ENCODE results near the gene CCPG1. TPM values are rescaled to one million over a fixed set of nuclear protein-coding genes. Genes with fewer than 3 reads are reported as not detected.

CCPG1 gene
- total RNA-seq, 2 experiments from 2014 or later = 9.2 to 32.6 TPM

DNA sequence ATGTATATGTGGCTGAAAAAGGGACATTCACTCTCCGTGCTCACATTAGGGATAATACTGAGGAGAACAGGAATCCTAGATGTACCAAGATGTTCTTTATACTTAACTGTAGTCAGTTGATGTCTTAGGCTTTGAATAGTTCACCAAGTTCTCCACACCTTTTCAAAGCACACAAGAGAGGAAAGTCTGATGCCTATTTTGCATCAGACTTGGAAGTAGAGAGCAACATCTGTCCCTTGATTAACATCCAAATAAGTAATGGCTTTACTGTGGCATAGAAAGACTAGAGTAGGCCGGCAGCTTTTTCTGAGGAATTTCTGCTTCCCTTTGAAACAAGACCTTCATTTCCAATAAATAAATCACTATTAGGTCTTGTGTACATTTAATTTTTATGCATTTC is 55.1 kb downstream of the CCPG1 start:
- TF ChIP-seq, protein P1, sequence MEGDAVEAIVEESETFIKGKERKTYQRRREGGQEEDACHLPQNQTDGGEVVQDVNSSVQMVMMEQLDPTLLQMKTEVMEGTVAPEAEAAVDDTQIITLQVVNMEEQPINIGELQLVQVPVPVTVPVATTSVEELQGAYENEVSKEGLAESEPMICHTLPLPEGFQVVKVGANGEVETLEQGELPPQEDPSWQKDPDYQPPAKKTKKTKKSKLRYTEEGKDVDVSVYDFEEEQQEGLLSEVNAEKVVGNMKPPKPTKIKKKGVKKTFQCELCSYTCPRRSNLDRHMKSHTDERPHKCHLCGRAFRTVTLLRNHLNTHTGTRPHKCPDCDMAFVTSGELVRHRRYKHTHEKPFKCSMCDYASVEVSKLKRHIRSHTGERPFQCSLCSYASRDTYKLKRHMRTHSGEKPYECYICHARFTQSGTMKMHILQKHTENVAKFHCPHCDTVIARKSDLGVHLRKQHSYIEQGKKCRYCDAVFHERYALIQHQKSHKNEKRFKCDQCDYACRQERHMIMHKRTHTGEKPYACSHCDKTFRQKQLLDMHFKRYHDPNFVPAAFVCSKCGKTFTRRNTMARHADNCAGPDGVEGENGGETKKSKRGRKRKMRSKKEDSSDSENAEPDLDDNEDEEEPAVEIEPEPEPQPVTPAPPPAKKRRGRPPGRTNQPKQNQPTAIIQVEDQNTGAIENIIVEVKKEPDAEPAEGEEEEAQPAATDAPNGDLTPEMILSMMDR (conservative IDR thresholded peaks at IDR 0.05; ENCODE audit: low read length) = no peak
- no peak for TF ChIP-seq EZH2phosphoT487 (IDR thresholded peaks at IDR 0.05; ENCODE audit: borderline replicate concordance, low read depth, low read length)
- H2AFZ ChIP-seq (ENCODE audit: low read length) = no peak overlapping the region
- POLR2A ChIA-PET = no interaction called here
- intact Hi-C loops (cut with micrococcal nuclease; ENCODE audit: unreplicated experiment) = no loop called here
- no peaks in the 10 kb centered on the region for H3K9me2 ChIP-seq (ENCODE audit: insufficient read depth, low read length)
- no peak overlapping the region for H3K4me3 ChIP-seq (ENCODE audit: low read depth, low read length, poor library complexity, severe bottlenecking)
- no peak overlapping the region for H3K27ac ChIP-seq (ENCODE audit: low read depth, low read length, poor library complexity, severe bottlenecking)
- H3K4me1 ChIP-seq (ENCODE audit: insufficient read depth, low read length, poor library complexity, severe bottlenecking) = no peaks in the 10 kb centered on the region
- no peak for DNase-seq (ENCODE audit: low spot score)
- no TSS peak for BruUV-seq (replicated peaks)
- H4K20me1 ChIP-seq (ENCODE audit: insufficient read depth, low read length) = no peaks in the 10 kb centered on the region
- CTCF ChIA-PET (ENCODE audit: unreplicated experiment) = no interaction called here
- no peaks in the 10 kb centered on the region for H3K9me3 ChIP-seq (ENCODE audit: low read length)
- H3K4me2 ChIP-seq (ENCODE audit: low read length) = no peak overlapping the region
- peaks cover 34% of the 10 kb centered on the region for H3K36me3 ChIP-seq (ENCODE audit: insufficient read depth, low read length)
- no peaks in the 10 kb centered on the region for H3K79me2 ChIP-seq (ENCODE audit: insufficient read depth, low read depth, low read length)

DNA sequence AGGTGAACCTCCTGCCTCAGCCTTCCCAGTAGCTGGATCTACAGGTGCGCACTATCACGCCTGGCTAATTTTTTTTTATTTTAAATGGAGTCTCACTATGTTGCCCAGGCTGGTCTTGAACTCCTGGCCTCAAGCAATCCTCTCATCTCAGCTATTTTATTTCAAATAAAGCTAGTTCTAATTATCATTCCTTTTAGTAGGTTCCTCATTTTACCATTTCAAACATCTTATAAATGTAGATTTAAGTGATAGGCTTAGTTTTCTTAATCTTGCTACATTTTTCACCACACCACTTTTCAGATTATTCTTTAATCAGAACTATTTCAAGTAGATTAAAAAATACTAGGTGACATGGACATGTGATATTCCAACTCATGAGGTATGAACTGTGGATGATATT is 58.9 kb downstream of the CCPG1 start:
- Histone ChIP-seq H3K27ac (ENCODE audit: low read depth, low read length, poor library complexity, severe bottlenecking) (no peak overlapping the region), H3K4me2 (ENCODE audit: low read length) (no peak overlapping the region), H3K4me1 (ENCODE audit: insufficient read depth, low read length, poor library complexity, severe bottlenecking) (no peaks in the 10 kb centered on the region), H2AFZ (ENCODE audit: low read length) (no peak overlapping the region), H3K36me3 (ENCODE audit: insufficient read depth, low read length) (peaks cover 19% of the 10 kb centered on the region), H3K79me2 (ENCODE audit: insufficient read depth, low read depth, low read length) (no peaks in the 10 kb centered on the region), H4K20me1 (ENCODE audit: insufficient read depth, low read length) (no peaks in the 10 kb centered on the region), H3K4me3 (ENCODE audit: low read depth, low read length, poor library complexity, severe bottlenecking) (no peak overlapping the region), H3K9me2 (ENCODE audit: insufficient read depth, low read length) (no peaks in the 10 kb centered on the region), H3K9me3 (ENCODE audit: low read length) (no peaks in the 10 kb centered on the region)
- intact Hi-C loops (cut with micrococcal nuclease; ENCODE audit: unreplicated experiment) = no loop called here
- TF ChIP-seq, protein P1 (conservative IDR thresholded peaks at IDR 0.05; ENCODE audit: low read length) = no peak
- TF ChIP-seq EZH2phosphoT487 (IDR thresholded peaks at IDR 0.05; ENCODE audit: borderline replicate concordance, low read depth, low read length) = no peak
- ChIA-PET POLR2A (no interaction called here), CTCF (ENCODE audit: unreplicated experiment) (no interaction called here)
- no TSS peak for BruUV-seq (replicated peaks)
- DNase-seq (ENCODE audit: low spot score) = no peak

DNA sequence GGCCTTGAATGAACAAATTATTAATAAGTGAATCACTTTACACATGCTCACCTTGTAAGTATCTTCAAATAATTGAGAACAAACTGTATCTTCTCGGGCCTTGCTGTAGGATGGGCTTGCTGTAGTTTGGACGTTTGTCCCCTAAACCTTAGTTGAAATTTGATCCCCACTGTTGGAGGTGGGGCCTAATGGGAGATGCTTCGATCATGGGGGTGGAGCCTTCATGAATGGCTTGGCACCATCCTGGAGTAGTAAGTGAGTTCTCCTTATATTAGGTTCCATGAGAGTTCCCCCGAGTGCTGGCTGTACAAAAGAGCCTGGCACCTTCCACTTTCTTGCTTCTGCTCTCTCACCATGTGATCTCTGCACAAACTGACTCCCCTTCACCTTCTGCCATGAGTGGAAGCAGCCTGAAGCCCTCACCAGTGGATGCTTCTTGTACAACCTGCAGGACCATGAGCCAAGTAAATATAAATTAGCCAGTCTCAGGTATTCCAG is 59.8 kb downstream of the CCPG1 start:
- CTCF ChIA-PET (ENCODE audit: unreplicated experiment) = no interaction called here

More for the DNA sequence above, 59.8 kb downstream of the CCPG1 start:
- intact Hi-C loops (cut with micrococcal nuclease; ENCODE audit: unreplicated experiment) = no loop called here
- H3K4me2 ChIP-seq (ENCODE audit: low read length) = no peak overlapping the region
- no peaks in the 10 kb centered on the region for H3K4me1 ChIP-seq (ENCODE audit: insufficient read depth, low read length, poor library complexity, severe bottlenecking)
- POLR2A ChIA-PET = interaction anchor here (1.2 kb wide), 1 partner anchor 1395 kb away, joined by 4 read pairs; no protein-coding TSS in a partner anchor
- no peak overlapping the region for H3K27ac ChIP-seq (ENCODE audit: low read depth, low read length, poor library complexity, severe bottlenecking)
- no peaks in the 10 kb centered on the region for H4K20me1 ChIP-seq (ENCODE audit: insufficient read depth, low read length)
- H3K9me2 ChIP-seq (ENCODE audit: insufficient read depth, low read length) = no peaks in the 10 kb centered on the region
- DNase-seq (ENCODE audit: low spot score) = no peak
- TF ChIP-seq, protein P1 (conservative IDR thresholded peaks at IDR 0.05; ENCODE audit: low read length) = no peak
- TF ChIP-seq EZH2phosphoT487 (IDR thresholded peaks at IDR 0.05; ENCODE audit: borderline replicate concordance, low read depth, low read length) = no peak
- BruUV-seq (replicated peaks) = no TSS peak
- no peaks in the 10 kb centered on the region for H3K79me2 ChIP-seq (ENCODE audit: insufficient read depth, low read depth, low read length)
- H3K9me3 ChIP-seq (ENCODE audit: low read length) = no peaks in the 10 kb centered on the region
- no peak overlapping the region for H3K4me3 ChIP-seq (ENCODE audit: low read depth, low read length, poor library complexity, severe bottlenecking)
- no peak overlapping the region for H2AFZ ChIP-seq (ENCODE audit: low read length)
- peaks cover 26% of the 10 kb centered on the region for H3K36me3 ChIP-seq (ENCODE audit: insufficient read depth, low read length)

Data from OCI-LY7 (cell line).